Stimulated activated naive B cell treated with anti-CD40 and anti-IgM and Interleukin-4, amounts not matched to agents 10 μg/mL and 1 μg/mL and 100 μg/mL, for 72 hours (primary cell): ENCODE data around the gene CAMK2N2.
A peak's percentile ranks its signal among the peaks of the same experiment; 100 is the strongest.
"Not testable (repeated sequence)": the region's sequence is repeated elsewhere in the genome, so short reads cannot be mapped to it uniquely, and the experiment has no call there.

Experiments used
- ATAC-seq, 2 donors: fragments of 150-1000 bp; cut with Tn5 transposase; replicated peaks; 2 replicates each; pipeline ENCODE4 v1.10.0; 2021; ENCODE audit warnings: moderate library complexity in 1 of 2
- DNase-seq: peaks from one replicate; pipeline ENCODE4 v3.0.0; 2021
- H3K27ac Mint-ChIP-seq: one replicate; pipeline ENCODE4 v1.8.0; 2022; ENCODE audit warnings: mild to moderate bottlenecking, mixed read lengths
- H3K27me3 Mint-ChIP-seq, 2 donors: one replicate each; pipeline ENCODE4 v1.8.0; 2022; ENCODE audit warnings: mixed read lengths in 2 of 2
- H3K36me3 Mint-ChIP-seq, 2 donors: one replicate each; pipeline ENCODE4 v1.8.0; 2022; ENCODE audit warnings: mixed read lengths in 2 of 2, mild to moderate bottlenecking in 1 of 2
- H3K4me1 Mint-ChIP-seq, 2 donors: one replicate each; pipeline ENCODE4 v1.8.0; 2022; ENCODE audit warnings: mixed read lengths in 2 of 2, mild to moderate bottlenecking in 1 of 2
- H3K4me3 Mint-ChIP-seq, 2 donors: one replicate each; pipeline ENCODE4 v1.8.0; 2022; ENCODE audit warnings: mild to moderate bottlenecking in 2 of 2, mixed read lengths in 2 of 2, moderate library complexity in 1 of 2
- H3K9me3 Mint-ChIP-seq, 2 donors: one replicate each; pipeline ENCODE4 v1.8.0; 2022; ENCODE audit warnings: mixed read lengths in 2 of 2, mild to moderate bottlenecking in 1 of 2

The CAMK2N2 gene

GRCh38 chr3:184289426-184289938 is 28.1 kb upstream of the CAMK2N2 start:
- ATAC-seq (peak; percentile 76 to 78), DNase-seq (peak; percentile 23)
- H3K27me3 Mint-ChIP-seq = peaks cover 27 to 45% of the 10 kb centered on the region in 2 donors
- peaks cover 0 to 6% of the 10 kb centered on the region in 2 donors for H3K4me1 Mint-ChIP-seq
- no peaks in the 10 kb centered on the region for H3K9me3 Mint-ChIP-seq
- no peak overlapping the region for H3K27ac Mint-ChIP-seq
- no peak overlapping the region for H3K4me3 Mint-ChIP-seq
- no peaks in the 10 kb centered on the region for H3K36me3 Mint-ChIP-seq

- Mint-ChIP-seq H3K27ac (no peak overlapping the region), H3K4me3 (no peak overlapping the region), H3K4me1 (peaks cover 0 to 6% of the 10 kb centered on the region in 2 donors), H3K9me3 (peaks cover 3 to 4% of the 10 kb centered on the region in 2 donors), H3K36me3 (no peaks in the 10 kb centered on the region), H3K27me3 (peaks cover 24 to 53% of the 10 kb centered on the region in 2 donors)
- DNase-seq (no peak), ATAC-seq (peak; percentile 23 to 25)
Measured at GRCh38 chr3:184284696-184285095, 23.3 kb upstream of the CAMK2N2 start.

GRCh38 chr3:184283681-184284080 is 22.3 kb upstream of the CAMK2N2 start:
- H3K27ac Mint-ChIP-seq = no peak overlapping the region
- no peak overlapping the region for H3K4me3 Mint-ChIP-seq
- ATAC-seq = no peak
- DNase-seq = no peak
- peaks cover 25 to 50% of the 10 kb centered on the region in 2 donors for H3K27me3 Mint-ChIP-seq
- H3K4me1 Mint-ChIP-seq = no peaks in the 10 kb centered on the region
- H3K36me3 Mint-ChIP-seq = no peaks in the 10 kb centered on the region
- H3K9me3 Mint-ChIP-seq = peaks cover 3 to 4% of the 10 kb centered on the region in 2 donors

GRCh38 chr3:184282941-184283340 is 21.6 kb upstream of the CAMK2N2 start:
- Mint-ChIP-seq H3K9me3 (peaks cover 3 to 4% of the 10 kb centered on the region in 2 donors), H3K36me3 (no peaks in the 10 kb centered on the region), H3K4me3 (no peak overlapping the region), H3K27me3 (peaks cover 30 to 54% of the 10 kb centered on the region in 2 donors), H3K27ac (no peak overlapping the region), H3K4me1 (no peaks in the 10 kb centered on the region)
- no peak for ATAC-seq
- no peak for DNase-seq

GRCh38 chr3:184277366-184277765 is 16.0 kb upstream of the CAMK2N2 start:
- no peak overlapping the region for H3K27ac Mint-ChIP-seq
- H3K27me3 Mint-ChIP-seq = peaks cover 51 to 52% of the 10 kb centered on the region in 2 donors

GRCh38 chr3:184275961-184276910 is 14.9 kb upstream of the CAMK2N2 start, which contains the start of gene ECE2:
ECE2 (plus strand) TSS chr3:184276022; CDS start chr3:184276154, 132 bp downstream.
- no peak for DNase-seq
- peaks cover 0 to 1% of the 10 kb centered on the region in 2 donors for H3K9me3 Mint-ChIP-seq
- peaks cover 5% of the 10 kb centered on the region in 2 donors for H3K4me1 Mint-ChIP-seq
- H3K36me3 Mint-ChIP-seq = no peaks in the 10 kb centered on the region
- H3K4me3 Mint-ChIP-seq = peak within 1 kb of the TSS in 1 of 2 donors; percentile 26
- no peak within 1 kb of the TSS for H3K27ac Mint-ChIP-seq
- ATAC-seq = no peak
- peaks cover 58 to 62% of the 10 kb centered on the region in 2 donors for H3K27me3 Mint-ChIP-seq

More at GRCh38 chr3:184277366-184277765, 16.0 kb upstream of the CAMK2N2 start:
- Mint-ChIP-seq H3K4me3 (no peak overlapping the region), H3K9me3 (no peaks in the 10 kb centered on the region), H3K36me3 (no peaks in the 10 kb centered on the region), H3K4me1 (peaks cover 5% of the 10 kb centered on the region in 2 donors)
- DNase-seq (no peak), ATAC-seq (peak in 1 of 2 donors; percentile 19)

- Mint-ChIP-seq H3K4me1 (peaks cover 5% of the 10 kb centered on the region in 2 donors), H3K36me3 (no peaks in the 10 kb centered on the region), H3K9me3 (peaks cover 0 to 1% of the 10 kb centered on the region in 2 donors), H3K27me3 (peaks cover 62 to 64% of the 10 kb centered on the region in 2 donors), H3K4me3 (peak overlapping the region in 1 of 2 donors; percentile 26), H3K27ac (no peak overlapping the region)
- DNase-seq = no peak
- ATAC-seq = no peak
Measured at GRCh38 chr3:184275381-184275701, 14.0 kb upstream of the CAMK2N2 start.

- peaks cover 2 to 3% of the 10 kb centered on the region in 2 donors for H3K9me3 Mint-ChIP-seq
- H3K36me3 Mint-ChIP-seq = peaks cover 0 to 2% of the 10 kb centered on the region in 2 donors
- DNase-seq (no peak), ATAC-seq (no peak)
- peaks cover 49 to 78% of the 10 kb centered on the region in 2 donors for H3K27me3 Mint-ChIP-seq
- no peak overlapping the region for H3K4me3 Mint-ChIP-seq
- H3K27ac Mint-ChIP-seq = no peak overlapping the region
- H3K4me1 Mint-ChIP-seq = peaks cover 5% of the 10 kb centered on the region in 2 donors
Measured at GRCh38 chr3:184272269-184272668, 10.9 kb upstream of the CAMK2N2 start.

GRCh38 chr3:184267249-184267648 is 5.9 kb upstream of the CAMK2N2 start:
- not testable (repeated sequence) for H3K9me3 Mint-ChIP-seq, DNase-seq, H3K4me1 Mint-ChIP-seq, ATAC-seq, H3K4me3 Mint-ChIP-seq, H3K36me3 Mint-ChIP-seq, H3K27ac Mint-ChIP-seq
- peaks cover 37 to 87% of the 10 kb centered on the region in 2 donors for H3K27me3 Mint-ChIP-seq

GRCh38 chr3:184262764-184263179 is 1.4 kb upstream of the CAMK2N2 start:
- peaks cover 47 to 78% of the 10 kb centered on the region in 2 donors for H3K27me3 Mint-ChIP-seq
- DNase-seq (no peak), ATAC-seq (no peak)
- H3K4me3 Mint-ChIP-seq = peak overlapping the region; percentile 6 to 39
- peaks cover 17 to 18% of the 10 kb centered on the region in 2 donors for H3K4me1 Mint-ChIP-seq
- peaks cover 4 to 5% of the 10 kb centered on the region in 2 donors for H3K9me3 Mint-ChIP-seq
- peaks cover 9 to 21% of the 10 kb centered on the region in 2 donors for H3K36me3 Mint-ChIP-seq
- H3K27ac Mint-ChIP-seq = no peak overlapping the region

- peaks cover 42 to 71% of the 10 kb centered on the region in 2 donors for H3K27me3 Mint-ChIP-seq
- DNase-seq = no peak
- peaks cover under 1 to 1% of the 10 kb centered on the region in 2 donors for H3K9me3 Mint-ChIP-seq
- peak overlapping the region; percentile 67 to 72 for H3K4me3 Mint-ChIP-seq
- peaks cover 17 to 18% of the 10 kb centered on the region in 2 donors for H3K4me1 Mint-ChIP-seq
- ATAC-seq = peak; percentile 44 to 55
- peaks cover 9 to 23% of the 10 kb centered on the region in 2 donors for H3K36me3 Mint-ChIP-seq
- no peak overlapping the region for H3K27ac Mint-ChIP-seq
Measured at GRCh38 chr3:184261854-184262763, 756 bp upstream of the CAMK2N2 start.

- peak overlapping the region; percentile 67 to 72 for H3K4me3 Mint-ChIP-seq
- peaks cover 38 to 60% of the 10 kb centered on the region in 2 donors for H3K27me3 Mint-ChIP-seq
- no peak for DNase-seq
- peaks cover 17 to 18% of the 10 kb centered on the region in 2 donors for H3K4me1 Mint-ChIP-seq
- no peaks in the 10 kb centered on the region for H3K9me3 Mint-ChIP-seq
- H3K36me3 Mint-ChIP-seq = peaks cover 9 to 22% of the 10 kb centered on the region in 2 donors
- no peak for ATAC-seq
- H3K27ac Mint-ChIP-seq = peak overlapping the region; percentile 83
Measured at GRCh38 chr3:184260724-184261269, 556 bp downstream of the CAMK2N2 start.

GRCh38 chr3:184259878-184260723 is 1.3 kb downstream of the CAMK2N2 start:
- ATAC-seq = peak; percentile 50 to 67
- no peak for DNase-seq
- H3K4me3 Mint-ChIP-seq = peak overlapping the region; percentile 67 to 72
- peaks cover 17 to 18% of the 10 kb centered on the region in 2 donors for H3K4me1 Mint-ChIP-seq
- H3K36me3 Mint-ChIP-seq = peaks cover 9 to 22% of the 10 kb centered on the region in 2 donors
- H3K27ac Mint-ChIP-seq = peak overlapping the region; percentile 83
- H3K9me3 Mint-ChIP-seq = no peaks in the 10 kb centered on the region
- peaks cover 38 to 54% of the 10 kb centered on the region in 2 donors for H3K27me3 Mint-ChIP-seq
